GM18907 (cell line): ENCODE measurements around the gene VAX1.
"Not testable (repeated sequence)": the region's sequence is repeated elsewhere in the genome, so short reads cannot be mapped to it uniquely, and the experiment has no call there.

ENCODE experiments used
- ATAC-seq: cut with Tn5 transposase; IDR thresholded peaks from one replicate; pipeline ENCODE4 v1.9.1; 2021; ENCODE audit warnings: mild to moderate bottlenecking, moderate library complexity; ENCODE audit not compliant: unreplicated experiment

Gene VAX1

DNA sequence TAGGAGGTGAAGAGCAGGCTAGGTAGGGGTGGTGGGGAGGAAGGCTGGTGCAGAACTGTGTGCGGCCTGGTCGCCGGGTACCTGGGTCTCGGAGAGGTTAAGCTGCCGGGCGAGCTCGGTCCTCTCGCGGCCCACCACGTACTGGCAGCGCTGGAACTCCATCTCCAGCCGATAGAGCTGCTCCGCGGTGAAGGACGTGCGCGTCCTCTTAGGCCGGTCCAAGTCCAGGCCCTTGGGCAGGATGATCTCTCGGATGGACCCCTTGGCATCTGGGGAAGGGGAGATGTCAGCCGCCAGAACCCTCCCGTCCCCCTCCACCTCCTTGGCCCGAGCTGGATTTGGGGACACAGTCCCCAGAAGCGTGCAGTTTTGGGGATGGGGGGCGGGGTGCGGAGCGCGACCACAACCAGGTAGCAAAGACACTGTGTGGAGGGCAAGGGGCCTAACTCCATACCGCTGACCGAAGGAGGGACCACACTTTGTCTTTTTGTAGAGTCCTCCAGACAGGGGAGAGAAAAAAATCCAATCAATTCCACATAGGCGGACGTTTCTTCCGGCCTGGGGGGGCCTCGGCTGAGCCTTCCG lies 1.6 kb downstream of the VAX1 start:
- ATAC-seq, result no peak

GRCh38 chr10:117135480-117136140 lies 2.5 kb downstream of the VAX1 start:
- ATAC-seq, result no peak

DNA sequence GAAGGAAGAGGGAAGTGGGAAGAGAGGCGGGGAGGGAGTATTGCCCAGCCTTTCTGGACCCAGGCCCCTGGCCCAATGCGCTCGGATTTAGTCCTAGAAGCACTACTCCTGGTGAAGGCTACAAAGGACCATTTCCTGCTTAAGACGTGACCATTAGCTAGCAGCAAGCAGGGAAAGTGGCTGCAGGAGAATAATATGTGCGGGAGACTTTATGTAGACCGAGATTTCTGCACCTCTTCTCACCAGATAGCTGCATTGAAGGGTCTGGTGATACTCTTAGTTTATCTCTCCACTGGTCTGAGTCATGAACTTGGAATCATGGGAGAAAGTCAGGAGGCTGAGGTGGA lies 3.1 kb downstream of the VAX1 start:
- no peak for ATAC-seq

- ATAC-seq, result no peak
These were observed 3.6 kb downstream of the VAX1 start for GRCh38 chr10:117134306-117135025.

- no peak for ATAC-seq
These were observed 4.1 kb downstream of the VAX1 start for GRCh38 chr10:117134056-117134305.

GRCh38 chr10:117133273-117134055 lies 4.6 kb downstream of the VAX1 start:
- ATAC-seq, result no peak

DNA sequence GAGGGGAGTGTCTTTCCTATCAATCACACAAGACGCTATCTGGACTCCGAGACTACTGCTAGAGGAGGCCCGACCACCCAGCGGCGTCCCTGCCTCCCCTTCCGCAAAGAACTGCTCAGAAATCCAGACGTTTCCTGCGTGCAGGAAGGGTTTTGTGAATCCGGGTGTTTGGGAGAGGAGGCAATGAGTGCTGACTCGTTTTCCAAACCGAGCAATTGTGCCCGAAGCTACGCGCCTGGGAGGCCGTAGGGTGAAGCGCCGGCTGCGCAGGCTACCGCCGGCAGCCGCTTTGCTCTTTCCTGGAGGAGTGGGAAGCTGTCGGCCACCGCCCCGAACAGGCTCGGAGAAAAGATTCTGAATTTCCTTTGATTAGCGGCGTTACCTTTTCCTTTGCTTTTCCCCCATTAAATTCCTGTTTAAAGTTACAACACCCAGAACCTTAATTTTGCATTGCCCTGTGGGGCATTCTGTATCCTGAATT lies 5.3 kb downstream of the VAX1 start:
- ATAC-seq, result no peak

GRCh38 chr10:117131376-117132327 lies 6.4 kb downstream of the VAX1 start:
- ATAC-seq, result no peak

DNA sequence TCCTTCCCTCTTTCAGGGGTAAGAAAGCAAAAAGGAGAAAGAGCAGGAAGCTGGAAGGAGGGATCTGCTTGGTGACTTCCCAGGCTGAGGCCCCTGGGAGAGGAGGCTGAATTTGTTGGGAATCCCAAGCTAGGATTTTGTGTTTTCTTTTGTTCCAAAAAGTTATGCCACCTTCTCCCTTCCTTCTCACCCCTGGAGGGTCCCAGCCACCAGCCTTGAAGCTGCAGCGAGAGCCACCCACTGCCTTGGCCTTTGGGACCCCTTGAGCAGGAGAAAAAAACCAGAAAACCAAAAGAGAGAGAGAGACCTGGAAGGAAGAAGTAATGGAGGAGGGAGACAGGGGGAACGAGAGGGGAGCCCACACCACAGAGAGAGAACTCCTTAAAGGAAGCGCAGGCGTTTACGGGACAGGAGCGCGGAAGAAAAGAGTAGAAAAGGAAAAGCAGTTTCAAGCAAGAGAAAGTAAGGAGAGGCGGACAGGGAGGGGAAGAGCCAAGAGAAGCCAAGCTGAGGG lies 7.2 kb downstream of the VAX1 start:
- no peak for ATAC-seq

DNA sequence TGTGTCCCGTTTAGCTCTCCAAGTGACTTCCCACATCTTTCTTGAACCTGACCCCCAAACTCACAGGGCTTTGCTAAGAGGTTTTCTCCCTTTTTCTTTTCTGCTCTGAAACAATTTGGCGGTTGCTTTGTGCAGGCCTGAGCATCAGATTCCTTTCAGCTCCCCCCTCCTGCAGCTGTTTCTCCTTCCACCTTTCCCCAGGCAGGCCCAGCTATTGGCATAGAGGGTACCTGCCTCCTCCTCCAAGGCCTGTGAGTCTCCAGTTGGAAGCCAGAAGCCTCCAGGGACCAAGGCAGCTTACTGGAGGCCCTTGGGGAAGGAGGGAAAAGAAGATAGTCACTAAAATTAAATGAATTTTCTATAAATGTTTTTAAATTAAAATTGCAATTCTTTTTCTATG lies 7.7 kb downstream of the VAX1 start:
- no peak for ATAC-seq

GRCh38 chr10:117126645-117127044 lies 11.4 kb downstream of the VAX1 start:
- not testable (repeated sequence) for ATAC-seq

DNA sequence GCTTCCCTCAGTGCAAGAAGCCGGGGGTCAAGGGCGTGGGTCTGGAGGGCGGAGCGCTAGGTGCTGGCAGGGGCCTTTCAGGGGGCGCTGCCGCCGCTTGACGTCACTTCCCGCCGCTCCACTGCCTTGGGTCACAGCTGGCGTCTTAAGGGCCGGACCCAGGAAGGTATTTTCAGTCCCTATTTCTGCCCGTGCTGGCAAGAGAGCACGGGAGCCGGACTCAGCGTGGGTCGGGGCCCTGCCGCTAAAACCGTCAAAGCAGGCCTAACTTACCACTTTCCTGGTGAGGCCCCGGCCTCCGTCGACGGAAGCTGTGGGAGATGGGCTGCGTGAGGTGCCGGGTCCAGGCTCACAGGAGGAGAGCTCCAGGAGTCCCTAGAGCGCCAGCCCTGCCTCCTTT lies 12.0 kb downstream of the VAX1 start:
- no peak for ATAC-seq

DNA sequence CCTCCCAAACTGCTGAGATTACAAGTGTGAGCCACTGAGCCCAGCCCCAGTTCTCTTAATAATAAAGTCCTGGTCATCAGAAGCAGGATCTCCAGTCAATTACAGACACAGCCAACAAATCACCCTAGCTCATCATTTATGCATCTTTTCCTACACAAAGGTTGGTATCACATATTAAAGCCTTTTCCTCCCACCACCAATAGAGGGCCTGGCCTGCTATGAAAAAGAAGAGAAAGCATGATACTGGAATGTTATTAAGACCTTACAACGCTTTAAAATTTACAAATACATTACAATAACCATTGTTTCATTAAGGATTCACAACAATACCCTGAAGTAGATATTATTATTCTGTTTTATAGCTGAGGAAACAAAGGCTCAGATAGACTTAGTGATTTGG lies 25.9 kb downstream of the VAX1 start:
- ATAC-seq, result no peak

GRCh38 chr10:117107238-117107637 lies 30.8 kb downstream of the VAX1 start:
- no peak for ATAC-seq

GRCh38 chr10:117096599-117097201 lies 41.4 kb downstream of the VAX1 start:
- ATAC-seq, result no peak

- no peak for ATAC-seq
These were observed 43.2 kb downstream of the VAX1 start for GRCh38 chr10:117094856-117095255.

DNA sequence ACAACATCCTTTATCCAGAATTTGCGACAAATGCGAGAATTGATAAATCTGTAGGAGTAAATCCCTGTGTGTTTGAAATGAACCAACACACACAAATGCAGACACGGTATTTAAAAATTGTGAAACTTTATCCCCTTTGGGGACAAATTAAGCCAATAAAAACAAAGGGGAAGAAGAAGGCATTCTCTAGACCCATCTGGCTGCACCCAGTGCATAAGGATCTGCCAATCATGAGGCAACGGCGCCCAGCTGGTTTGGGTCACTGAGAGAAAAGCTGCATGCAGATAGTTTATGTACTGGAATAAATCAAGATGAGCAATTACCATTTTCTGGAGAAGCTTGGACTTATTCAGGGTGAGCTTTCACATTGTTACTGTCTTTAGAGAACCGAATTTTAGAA lies 45.7 kb downstream of the VAX1 start:
- ATAC-seq, result no peak

DNA sequence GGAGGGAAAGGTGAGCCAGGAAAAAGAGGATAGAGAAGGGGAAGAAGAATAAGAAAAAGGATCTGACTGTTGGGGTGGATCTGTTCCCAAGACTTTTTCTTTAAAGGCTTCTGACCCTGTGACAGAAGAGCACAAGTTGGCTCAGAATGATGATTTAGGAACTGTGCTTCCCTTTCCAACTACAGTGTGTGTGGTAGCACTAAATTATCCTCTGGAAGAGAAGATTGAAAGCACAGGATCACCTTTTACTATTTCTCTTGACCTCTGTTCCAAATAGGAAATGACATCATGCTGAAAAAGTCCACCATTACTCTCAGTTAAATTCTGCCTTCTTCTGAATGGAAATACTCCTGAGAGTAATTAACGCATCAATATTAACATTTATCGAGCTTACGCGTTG lies 47.2 kb downstream of the VAX1 start:
- ATAC-seq, result no peak

- ATAC-seq, result no peak
These were observed 50.5 kb downstream of the VAX1 start for GRCh38 chr10:117087521-117087920.

GRCh38 chr10:117086546-117086945 lies 51.5 kb downstream of the VAX1 start:
- no peak for ATAC-seq
